H9 (cell line): ENCODE measurements around the gene TBC1D9. TPM values are rescaled to one million over a fixed set of nuclear protein-coding genes. Genes with fewer than 3 reads are reported as not detected.

ENCODE experiments used
- DNase-seq: peaks from one replicate; pipeline ENCODE4 v3.0.0-alpha.2; 2017
- H2AFZ ChIP-seq: one replicate; pipeline ENCODE4 v1.6.1; 2013; ENCODE audit warnings: mild to moderate bottlenecking, low read length, control low read depth, moderate library complexity
- H2AK5ac ChIP-seq: 2 replicates; pipeline ENCODE4 v1.6.1; 2013; ENCODE audit warnings: low read length, control low read depth, mixed read lengths; ENCODE audit not compliant: insufficient read length
- H2BK120ac ChIP-seq: one replicate; pipeline ENCODE4 v1.6.1; 2013; ENCODE audit warnings: low read depth, mild to moderate bottlenecking, low read length, control low read depth, inconsistent platforms; ENCODE audit not compliant: poor library complexity, severe bottlenecking
- H2BK12ac ChIP-seq: 2 replicates; pipeline ENCODE4 v1.6.1; 2013; ENCODE audit warnings: low read length, control low read depth, mixed read lengths, low read depth; ENCODE audit not compliant: insufficient read length
- H2BK15ac ChIP-seq: 2 replicates; pipeline ENCODE4 v1.6.1; 2013; ENCODE audit warnings: low read depth, low read length, control low read depth
- H2BK20ac ChIP-seq: one replicate; pipeline ENCODE4 v1.6.1; 2013; ENCODE audit warnings: low read depth, mild to moderate bottlenecking, low read length, control low read depth, inconsistent platforms; ENCODE audit not compliant: poor library complexity, severe bottlenecking
- H2BK5ac ChIP-seq: 2 replicates; pipeline ENCODE4 v1.6.1; 2013; ENCODE audit warnings: low read length, control low read depth, mixed read lengths; ENCODE audit not compliant: insufficient read length
- H3K14ac ChIP-seq: 2 replicates; pipeline ENCODE4 v1.6.1; 2013; ENCODE audit warnings: low read length, control low read depth; ENCODE audit not compliant: insufficient read depth
- H3K18ac ChIP-seq: 2 replicates; pipeline ENCODE4 v1.6.1; 2013; ENCODE audit warnings: low read depth, mild to moderate bottlenecking, mixed read lengths, low read length, control low read depth; ENCODE audit not compliant: insufficient read length
- H3K23ac ChIP-seq: 2 replicates; pipeline ENCODE4 v1.6.1; 2013; ENCODE audit warnings: low read length, control low read depth, mixed read lengths, low read depth; ENCODE audit not compliant: insufficient read length
- H3K23me2 ChIP-seq: 2 replicates; pipeline ENCODE4 v1.6.1; 2013; ENCODE audit warnings: low read depth, mild to moderate bottlenecking, mixed read lengths, low read length, control low read depth; ENCODE audit not compliant: insufficient read length, poor library complexity, severe bottlenecking
- H3K27ac ChIP-seq: 2 replicates; pipeline ENCODE4 v1.5.1; 2013; ENCODE audit warnings: low read length, control low read depth, mixed read lengths, low read depth; ENCODE audit not compliant: insufficient read length
- H3K27me3 ChIP-seq: 2 replicates; pipeline ENCODE4 v1.6.1; 2013; ENCODE audit warnings: low read length, control low read depth, inconsistent platforms; ENCODE audit not compliant: insufficient read depth
- H3K4ac ChIP-seq: 2 replicates; pipeline ENCODE4 v1.6.1; 2013; ENCODE audit warnings: low read depth, mild to moderate bottlenecking, control low read depth, inconsistent platforms, low read length, moderate library complexity
- H3K4me1 ChIP-seq: 2 replicates; pipeline ENCODE4 v1.6.1; 2013; ENCODE audit warnings: low read length, control low read depth, inconsistent platforms; ENCODE audit not compliant: insufficient read depth
- H3K4me2 ChIP-seq: 2 replicates; pipeline ENCODE4 v1.6.1; 2013; ENCODE audit warnings: low read length, control low read depth, mixed read lengths; ENCODE audit not compliant: insufficient read length, insufficient read depth
- H3K56ac ChIP-seq: 2 replicates; pipeline ENCODE4 v1.6.1; 2013; ENCODE audit warnings: low read depth, mild to moderate bottlenecking, mixed read lengths, low read length, control low read depth; ENCODE audit not compliant: insufficient read length
- H3K79me1 ChIP-seq: 2 replicates; pipeline ENCODE4 v1.6.1; 2013; ENCODE audit warnings: low read depth, mild to moderate bottlenecking, moderate library complexity, low read length, control low read depth, inconsistent platforms; ENCODE audit not compliant: insufficient read depth, poor library complexity, severe bottlenecking
- H3K79me2 ChIP-seq: 2 replicates; pipeline ENCODE4 v1.6.1; 2013; ENCODE audit warnings: low read length, control low read depth, inconsistent platforms; ENCODE audit not compliant: insufficient read depth
- H3K9ac ChIP-seq: 2 replicates; pipeline ENCODE4 v1.6.1; 2013; ENCODE audit warnings: low read length, control low read depth, mixed read lengths; ENCODE audit not compliant: insufficient read length; ENCODE audit errors: extremely low read depth
- H3K9me3 ChIP-seq: one replicate; pipeline ENCODE4 v1.6.1; 2013; ENCODE audit warnings: low read depth, low read length, inconsistent platforms; ENCODE audit not compliant: control insufficient read depth
- H3T11ph ChIP-seq: one replicate; pipeline ENCODE4 v1.6.1; 2013; ENCODE audit warnings: mild to moderate bottlenecking, low read length, control low read depth, inconsistent platforms
- H4K20me1 ChIP-seq: one replicate; pipeline ENCODE4 v1.6.1; 2013; ENCODE audit not compliant: control insufficient read depth, insufficient read length, insufficient read depth
- H4K5ac ChIP-seq: 2 replicates; pipeline ENCODE4 v1.6.1; 2013; ENCODE audit warnings: low read depth, mild to moderate bottlenecking, mixed read lengths, low read length, control low read depth; ENCODE audit not compliant: insufficient read length
- H4K8ac ChIP-seq: replicated peaks from 2 replicates; pipeline ENCODE4 v1.6.1; 2013; ENCODE audit warnings: low read length, control low read depth, mixed read lengths, low read depth; ENCODE audit not compliant: insufficient read length
- H4K91ac ChIP-seq: 2 replicates; pipeline ENCODE4 v1.6.1; 2013; ENCODE audit warnings: low read depth, mild to moderate bottlenecking, moderate library complexity, mixed read lengths, low read length, control low read depth; ENCODE audit not compliant: insufficient read length
- H3K27ac Mint-ChIP-seq, 3 experiments: 2 replicates in 2 of 3; 3 replicates in 1 of 3; pipeline ENCODE4 v1.8.0; 2020 to 2021; ENCODE audit warnings: mixed read lengths in 3 of 3, mild to moderate bottlenecking in 1 of 3, moderate library complexity in 1 of 3
- H3K27me3 Mint-ChIP-seq: 2 replicates; pipeline ENCODE4 v1.8.0; 2021; ENCODE audit warnings: low read depth, mild to moderate bottlenecking, moderate library complexity, mixed read lengths
- H3K36me3 Mint-ChIP-seq, 3 experiments: 2 replicates in 2 of 3; 3 replicates in 1 of 3; pipeline ENCODE4 v1.8.0; 2020 to 2021; ENCODE audit warnings: low read depth in 3 of 3, mixed read lengths in 3 of 3; ENCODE audit not compliant: insufficient read depth in 1 of 3
- H3K4me1 Mint-ChIP-seq, 2 experiments: 2 replicates each; pipeline ENCODE4 v1.8.0; 2020; ENCODE audit warnings: mixed read lengths in 2 of 2
- H3K4me3 Mint-ChIP-seq, 2 experiments: 2 replicates in 1 of 2; 3 replicates in 1 of 2; pipeline ENCODE4 v1.8.0; 2020 to 2021; ENCODE audit warnings: mild to moderate bottlenecking in 2 of 2, mixed read lengths in 2 of 2, moderate library complexity in 1 of 2
- H3K9me3 Mint-ChIP-seq, 2 experiments: 2 replicates in 1 of 2; 3 replicates in 1 of 2; pipeline ENCODE4 v1.8.0; 2020; ENCODE audit warnings: mild to moderate bottlenecking in 2 of 2, mixed read lengths in 2 of 2, moderate library complexity in 1 of 2
- WGBS: extraction: QIAGEN DNeasy Blood & Tissue Kit; methylation state at CpG from one replicate; pipeline ENCODE4 v1.1.7; 2013; ENCODE audit warnings: missing lambda C conversion rate, low lambda C conversion rate, mixed read lengths; ENCODE audit not compliant: insufficient read length; ENCODE audit errors: extremely low coverage; 5-methylcytosine and 5-hydroxymethylcytosine counted together
- total RNA-seq: library from RNA; stranded (reverse); gene quantifications from 2 replicates; pipeline ENCODE4 v1.2.1, GENCODE V29; 2021
- TF ChIP-seq, protein P1 (sequence below): fragments of 200-600 bp; sonication (generic); conservative IDR thresholded peaks from 3 replicates; pipeline ENCODE4 v1.8.0; 2021; ENCODE audit warnings: antibody characterized with exemption, mild to moderate bottlenecking

Gene TBC1D9
- total RNA-seq, 1 experiment from 2014 or later: 0.63 TPM

GRCh38 chr4:140706665-140707064 is 49.5 kb downstream of the TBC1D9 start:
- no peak overlapping the region for H2BK12ac ChIP-seq
- no peak overlapping the region for H2AK5ac ChIP-seq
- H3K9ac ChIP-seq: no peak overlapping the region
- no peak overlapping the region for H4K5ac ChIP-seq
- H3K23me2 ChIP-seq: no peaks in the 10 kb centered on the region
- no peak overlapping the region for H3K27ac ChIP-seq
- no peak overlapping the region for H2BK15ac ChIP-seq
- TF ChIP-seq, protein P1, sequence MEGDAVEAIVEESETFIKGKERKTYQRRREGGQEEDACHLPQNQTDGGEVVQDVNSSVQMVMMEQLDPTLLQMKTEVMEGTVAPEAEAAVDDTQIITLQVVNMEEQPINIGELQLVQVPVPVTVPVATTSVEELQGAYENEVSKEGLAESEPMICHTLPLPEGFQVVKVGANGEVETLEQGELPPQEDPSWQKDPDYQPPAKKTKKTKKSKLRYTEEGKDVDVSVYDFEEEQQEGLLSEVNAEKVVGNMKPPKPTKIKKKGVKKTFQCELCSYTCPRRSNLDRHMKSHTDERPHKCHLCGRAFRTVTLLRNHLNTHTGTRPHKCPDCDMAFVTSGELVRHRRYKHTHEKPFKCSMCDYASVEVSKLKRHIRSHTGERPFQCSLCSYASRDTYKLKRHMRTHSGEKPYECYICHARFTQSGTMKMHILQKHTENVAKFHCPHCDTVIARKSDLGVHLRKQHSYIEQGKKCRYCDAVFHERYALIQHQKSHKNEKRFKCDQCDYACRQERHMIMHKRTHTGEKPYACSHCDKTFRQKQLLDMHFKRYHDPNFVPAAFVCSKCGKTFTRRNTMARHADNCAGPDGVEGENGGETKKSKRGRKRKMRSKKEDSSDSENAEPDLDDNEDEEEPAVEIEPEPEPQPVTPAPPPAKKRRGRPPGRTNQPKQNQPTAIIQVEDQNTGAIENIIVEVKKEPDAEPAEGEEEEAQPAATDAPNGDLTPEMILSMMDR: no peak
- H4K91ac ChIP-seq: no peak overlapping the region
- no CpG with 5 or more reads among the region's 1 CpG for whole genome bisulfite sequencing
- Mint-ChIP-seq H3K36me3 (peaks cover 0 to 7% (median 5%) of the 10 kb centered on the region in 3 experiments; a peak in 4 of 7 replicates), H3K4me1 (peaks cover 9 to 14% of the 10 kb centered on the region in 2 experiments), H3K27ac (no peak overlapping the region), H3K27me3 (no peaks in the 10 kb centered on the region; the same call in 1 of the 2 replicates), H3K9me3 (peaks cover 7 to 18% of the 10 kb centered on the region in 2 experiments; a peak in 4 of 5 replicates), H3K4me3 (no peak overlapping the region)
- H3K79me1 ChIP-seq: no peaks in the 10 kb centered on the region
- no peaks in the 10 kb centered on the region for H4K20me1 ChIP-seq
- no peak for DNase-seq
- H3K18ac ChIP-seq: no peak overlapping the region
- H3K9me3 ChIP-seq: no peaks in the 10 kb centered on the region
- H2BK120ac ChIP-seq: no peak overlapping the region
- H3K4me1 ChIP-seq: no peaks in the 10 kb centered on the region
- H2AFZ ChIP-seq: no peak overlapping the region
- no peak overlapping the region for H3K23ac ChIP-seq
- H3K79me2 ChIP-seq: no peaks in the 10 kb centered on the region
- H3K14ac ChIP-seq: no peak overlapping the region
- no peak overlapping the region for H4K8ac ChIP-seq
- H2BK20ac ChIP-seq: no peak overlapping the region
- no peak overlapping the region for H3K4ac ChIP-seq
- H3K4me2 ChIP-seq: no peak overlapping the region
- no peak overlapping the region for H2BK5ac ChIP-seq
- no peak overlapping the region for H3K56ac ChIP-seq
- no peaks in the 10 kb centered on the region for H3K27me3 ChIP-seq
- H3T11ph ChIP-seq: no peak overlapping the region
